LoVo (cell line): ENCODE measurements around the gene MGAT5.

ENCODE experiments used
- DNase-seq: peaks from one replicate; pipeline ENCODE4 v3.0.0-alpha.2; 2016; ENCODE audit warnings: low spot score

Gene MGAT5

DNA sequence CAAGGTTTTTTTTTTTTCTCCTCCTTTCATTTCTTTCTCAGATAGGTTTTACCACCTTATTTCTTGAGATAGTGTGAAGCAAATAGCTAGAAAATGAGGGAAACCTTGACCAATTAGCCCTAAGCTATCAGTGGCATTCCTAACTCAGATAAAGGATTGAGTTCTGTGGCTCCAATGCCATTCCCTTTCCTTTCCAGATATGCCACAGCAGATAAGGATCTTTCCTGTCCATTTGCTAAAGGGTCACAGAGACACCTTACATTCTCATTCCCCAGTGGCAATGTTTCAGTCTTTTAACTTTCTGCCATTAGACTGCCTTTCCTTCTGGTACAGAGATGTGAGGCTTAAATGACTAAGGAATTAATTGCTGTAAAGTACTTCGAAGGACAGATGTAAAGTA is 81.7 kb downstream of the MGAT5 start:
- DNase-seq = no peak

GRCh38 chr2:134336352-134336751 is 82.5 kb downstream of the MGAT5 start:
- no peak for DNase-seq

DNA sequence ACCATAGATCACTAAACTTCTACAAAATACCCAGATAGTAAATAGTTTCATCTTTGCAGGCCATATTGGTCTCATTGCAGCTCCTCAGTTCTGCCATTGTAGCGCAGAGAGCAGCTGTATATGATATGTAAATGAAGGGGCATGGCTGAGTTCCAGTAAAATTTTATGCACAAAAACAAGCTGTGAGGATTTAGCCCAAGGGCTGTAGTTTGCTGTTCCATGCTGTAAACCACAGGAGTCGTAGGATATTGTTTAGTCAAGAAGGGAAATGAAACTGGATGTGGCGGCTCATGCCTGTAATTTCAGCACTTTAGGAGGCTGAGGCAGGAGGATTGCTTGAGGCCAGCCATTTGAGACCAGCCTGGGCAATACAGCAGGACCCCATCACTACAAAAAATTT is 83.0 kb downstream of the MGAT5 start:
- DNase-seq = no peak

DNA sequence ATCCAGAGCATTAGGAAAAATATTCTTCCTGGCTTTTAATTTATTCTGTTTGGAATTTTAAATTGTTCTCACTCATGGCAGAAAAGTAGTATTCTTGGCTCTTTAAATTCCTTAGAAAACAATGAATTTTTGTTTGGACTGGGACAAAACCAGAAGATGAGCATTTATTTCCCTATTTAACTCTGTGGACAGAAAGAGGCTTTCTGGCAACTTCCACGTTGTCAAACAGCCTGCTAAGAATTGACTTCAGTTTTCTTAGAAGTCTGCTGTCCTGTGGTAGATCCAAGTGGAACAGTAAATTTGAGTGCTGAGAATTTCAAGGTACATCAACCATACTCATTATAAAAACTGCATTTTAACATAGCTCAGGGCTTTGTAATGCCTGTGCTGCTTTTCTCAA is 83.8 kb downstream of the MGAT5 start:
- no peak for DNase-seq

GRCh38 chr2:134338208-134338607 is 84.3 kb downstream of the MGAT5 start:
- no peak for DNase-seq

DNA sequence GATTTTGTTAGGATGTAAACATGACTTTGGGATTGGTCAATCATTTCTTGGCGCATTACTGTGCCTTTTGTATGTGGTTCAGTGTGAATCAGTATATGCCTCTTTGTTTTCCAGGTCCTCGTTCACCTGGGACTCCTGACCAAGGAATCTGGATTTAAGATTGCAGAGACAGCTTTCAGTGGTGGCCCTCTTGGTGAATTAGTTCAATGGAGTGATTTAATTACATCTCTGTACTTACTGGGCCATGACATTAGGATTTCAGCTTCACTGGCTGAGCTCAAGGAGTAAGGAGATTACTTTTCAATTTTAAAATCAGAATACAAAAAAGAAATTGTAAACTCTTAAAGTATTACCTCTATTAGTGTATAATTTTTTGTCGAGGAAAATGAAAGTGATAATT is 87.6 kb downstream of the MGAT5 start:
- no peak for DNase-seq

GRCh38 chr2:134344954-134345697 is 91.3 kb downstream of the MGAT5 start:
- no peak for DNase-seq

DNA sequence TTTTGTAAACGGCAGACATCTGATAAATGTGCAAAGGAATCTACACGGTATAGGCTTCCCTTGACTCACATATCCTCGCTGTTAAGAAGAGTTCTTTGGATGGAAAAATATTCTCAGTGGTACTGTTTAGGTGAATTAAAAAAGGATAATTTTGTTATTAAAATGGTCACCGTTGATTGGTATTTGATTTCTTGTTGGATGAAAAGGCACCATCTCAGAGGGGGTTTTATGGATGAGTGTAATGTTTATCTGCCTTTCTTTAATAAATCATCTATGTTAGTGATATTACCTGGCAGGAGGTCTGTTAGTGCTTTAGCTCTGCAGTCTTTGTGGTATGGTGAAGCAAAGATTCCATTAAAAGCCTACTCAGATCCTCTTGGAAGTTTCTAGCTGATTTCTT is 92.3 kb downstream of the MGAT5 start:
- no peak for DNase-seq

DNA sequence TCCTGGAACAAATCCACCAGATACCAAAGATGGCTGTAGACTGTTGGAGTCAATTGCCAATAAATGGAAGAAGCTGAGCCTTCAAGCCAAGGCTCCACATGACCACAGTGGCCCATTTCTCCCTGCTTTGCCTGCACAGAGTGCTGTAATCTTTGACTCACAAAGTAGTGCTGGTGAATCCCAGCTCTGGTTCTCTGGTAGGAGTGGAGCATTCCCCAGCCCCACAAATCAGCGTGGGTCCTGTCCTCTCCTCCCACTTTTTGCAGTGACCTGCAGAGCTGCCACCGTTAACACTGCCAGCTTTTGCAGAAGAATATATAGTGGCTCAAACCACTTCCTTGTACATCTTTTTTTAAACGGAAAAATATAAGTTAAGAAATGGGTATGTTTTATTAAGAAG is 93.9 kb downstream of the MGAT5 start:
- DNase-seq = no peak

- no peak for DNase-seq
Observed at GRCh38 chr2:134348239-134348638, 94.4 kb downstream of the MGAT5 start.

- no peak for DNase-seq
Observed at GRCh38 chr2:134348760-134349159, 94.9 kb downstream of the MGAT5 start.

DNA sequence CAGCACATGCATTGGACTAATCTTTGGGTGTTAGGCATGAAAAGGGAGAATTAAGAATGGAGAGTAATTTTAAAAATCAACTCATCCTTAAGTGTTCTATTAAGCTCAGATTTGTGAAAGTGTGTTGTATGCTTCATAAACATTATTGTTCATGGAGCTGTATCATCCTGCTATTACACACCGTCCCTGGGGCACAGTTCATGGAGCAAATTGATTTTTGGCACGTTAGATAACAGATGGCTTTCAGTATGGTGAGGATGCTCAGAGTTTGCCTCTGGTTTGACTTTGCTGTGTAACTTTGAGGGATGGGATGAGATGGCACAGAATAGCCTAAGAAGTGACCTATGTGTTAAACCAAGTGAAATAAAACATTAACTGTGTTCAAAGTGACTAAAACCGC is 97.1 kb downstream of the MGAT5 start:
- DNase-seq = no peak

- no peak for DNase-seq
Observed at GRCh38 chr2:134351899-134352298, 98.0 kb downstream of the MGAT5 start.

DNA sequence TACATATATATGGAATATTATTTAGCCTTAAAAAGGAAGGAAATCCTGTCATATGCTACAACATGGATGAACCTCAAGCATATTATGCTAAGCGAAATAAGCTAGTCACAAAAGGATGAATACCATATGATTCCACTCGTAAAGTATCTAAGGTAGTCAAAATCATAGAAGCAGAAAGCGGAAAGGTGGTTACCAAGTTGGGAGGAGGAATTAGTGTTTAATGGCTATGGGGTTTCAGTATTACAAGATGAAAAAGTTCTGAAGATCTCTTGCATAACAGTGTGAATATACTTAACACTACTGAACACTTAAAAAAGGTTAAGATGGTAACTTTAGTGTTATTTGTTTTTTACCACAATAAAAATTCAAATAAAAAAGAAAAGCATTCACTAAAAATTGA is 99.0 kb downstream of the MGAT5 start:
- no peak for DNase-seq

DNA sequence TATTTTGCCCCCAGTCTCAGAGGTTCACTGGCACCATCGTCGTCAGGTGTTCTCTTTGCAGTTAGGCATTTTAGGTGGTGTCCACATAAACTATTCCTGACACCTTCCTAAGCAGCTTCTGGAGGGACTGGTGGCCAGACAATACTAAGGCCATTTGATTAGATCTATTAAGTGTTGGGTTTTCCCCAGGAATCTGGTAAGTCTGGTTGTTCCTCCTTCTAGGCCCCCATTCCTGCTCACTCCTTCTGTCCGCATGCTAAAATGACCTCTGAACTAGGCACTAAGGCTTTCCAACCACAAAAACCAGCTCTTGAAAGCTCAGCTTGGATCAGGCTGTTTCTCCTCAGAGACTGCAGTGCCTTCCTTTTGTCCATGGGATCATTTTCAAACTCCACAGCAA is 100.7 kb downstream of the MGAT5 start:
- no peak for DNase-seq

DNA sequence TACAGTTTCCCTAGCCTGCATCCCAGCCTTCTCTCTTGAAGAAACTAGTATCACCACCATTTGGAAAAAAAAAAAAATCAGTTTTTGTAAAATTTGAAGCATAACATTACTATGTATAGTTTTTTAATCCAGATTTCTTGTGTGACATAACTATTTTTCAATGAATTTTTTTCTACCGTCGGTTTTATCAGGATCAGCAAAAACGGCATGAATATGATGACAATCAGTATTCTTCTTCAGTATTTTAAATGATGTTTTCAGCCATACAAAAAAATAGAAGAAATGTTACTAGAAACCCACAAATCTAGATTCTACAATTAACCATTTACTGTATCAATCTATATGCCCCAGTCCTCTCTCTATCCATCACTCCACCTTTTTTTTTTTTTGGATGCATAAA is 103.9 kb downstream of the MGAT5 start:
- no peak for DNase-seq

GRCh38 chr2:134359367-134360081 is 105.7 kb downstream of the MGAT5 start:
- peak; percentile 74 for DNase-seq

- DNase-seq = no peak
Observed at GRCh38 chr2:134360745-134361487, 107.0 kb downstream of the MGAT5 start.

- DNase-seq = peak; percentile 16
Observed at GRCh38 chr2:134361648-134362047, 107.8 kb downstream of the MGAT5 start.

DNA sequence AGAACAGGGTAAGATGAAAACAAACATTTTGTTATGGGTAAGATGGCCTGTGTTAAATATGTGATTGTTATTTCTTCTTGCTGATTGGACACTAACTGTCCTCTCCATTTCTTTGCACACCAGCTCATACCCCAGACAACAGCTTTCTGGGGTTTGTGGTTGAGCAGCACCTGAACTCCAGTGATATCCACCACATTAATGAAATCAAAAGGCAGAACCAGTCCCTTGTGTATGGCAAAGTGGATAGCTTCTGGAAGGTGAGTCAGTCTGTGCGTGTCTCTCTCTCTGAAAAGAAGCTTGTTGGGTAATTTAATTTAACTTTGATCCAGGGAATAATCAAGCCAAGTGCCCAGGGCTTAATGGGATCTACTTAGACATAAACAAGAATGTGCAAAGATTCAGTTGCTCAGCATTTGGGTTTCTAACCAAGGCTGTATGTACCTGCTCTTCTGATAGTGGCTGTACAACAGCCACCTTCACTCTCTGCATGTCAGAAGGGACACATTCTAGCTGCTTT is 108.3 kb downstream of the MGAT5 start:
- no peak for DNase-seq

GRCh38 chr2:134362740-134363139 is 108.9 kb downstream of the MGAT5 start:
- DNase-seq = no peak

DNA sequence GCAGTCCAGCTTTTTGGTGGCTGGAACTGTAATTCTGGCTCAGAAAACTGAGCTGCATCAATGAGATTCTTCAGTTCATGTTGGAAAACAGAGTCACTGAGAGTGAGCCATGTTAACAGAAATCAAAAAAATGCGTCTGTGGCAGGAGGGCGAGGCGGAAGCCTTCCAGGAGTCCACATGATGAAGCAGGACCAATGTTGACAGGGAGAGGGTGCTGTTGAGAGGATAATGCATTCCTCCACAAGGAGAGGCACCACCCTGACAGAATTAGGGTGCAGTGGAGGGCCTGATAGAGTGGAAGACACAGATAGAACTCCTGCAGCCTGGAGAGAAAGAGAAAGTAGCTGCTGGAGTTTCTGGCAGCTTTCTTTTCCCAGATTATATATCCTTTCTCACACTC is 111.5 kb downstream of the MGAT5 start:
- DNase-seq = no peak

- DNase-seq = no peak
Observed at GRCh38 chr2:134366359-134366758, 112.5 kb downstream of the MGAT5 start.
